22Rv1 (cell line): Measurements from ENCODE around the gene CDC37.

Experiments used
- H3K27ac ChIP-seq: fragments of 450-650 bp; 2 replicates; pipeline ENCODE4 v1.5.1; 2017
- CTCF ChIP-seq: fragments of 450-650 bp; IDR thresholded peaks from 2 replicates; pipeline ENCODE4 v1.5.1; 2017; ENCODE audit warnings: mild to moderate bottlenecking
- ZFX ChIP-seq: fragments of 450-650 bp; IDR thresholded peaks from 2 replicates; pipeline ENCODE4 v1.6.1; 2017; ENCODE audit warnings: antibody characterized with exemption, borderline replicate concordance

Gene CDC37

GRCh38 chr19:10403137-10404021, at the start of gene CDC37:
CDC37 (minus strand) TSS chr19:10403542; CDS start chr19:10403479, 63 bp downstream.
- H3K27ac ChIP-seq = peak within 1 kb of the TSS; percentile 74
- no peak for TF ChIP-seq CTCF
- TF ChIP-seq ZFX = no peak

- no peak overlapping the region for H3K27ac ChIP-seq
- TF ChIP-seq CTCF (no peak), ZFX (no peak)
Observed at GRCh38 chr19:10450853-10451609, 47.7 kb upstream of the CDC37 start.

GRCh38 chr19:10450191-10450852, 47.0 kb upstream of the CDC37 start:
- no peak overlapping the region for H3K27ac ChIP-seq
- TF ChIP-seq CTCF = no peak
- TF ChIP-seq ZFX = no peak

- TF ChIP-seq ZFX (no peak), CTCF (no peak)
- no peak overlapping the region for H3K27ac ChIP-seq
Observed at GRCh38 chr19:10449037-10449436, 45.7 kb upstream of the CDC37 start.

GRCh38 chr19:10442698-10443097, 39.4 kb upstream of the CDC37 start:
- TF ChIP-seq ZFX = no peak
- TF ChIP-seq CTCF = no peak
- H3K27ac ChIP-seq = no peak overlapping the region

- TF ChIP-seq ZFX (no peak), CTCF (no peak)
- H3K27ac ChIP-seq = no peak overlapping the region
Observed at GRCh38 chr19:10439588-10439987, 36.2 kb upstream of the CDC37 start.

GRCh38 chr19:10433131-10433536, 29.8 kb upstream of the CDC37 start:
- no peak overlapping the region for H3K27ac ChIP-seq

More at GRCh38 chr19:10433131-10433536, 29.8 kb upstream of the CDC37 start:
- no peak for TF ChIP-seq ZFX
- TF ChIP-seq CTCF = no peak
